Stimulated activated CD4-positive, alpha-beta T cell treated with anti-CD3 and anti-CD28 coated beads, Interleukin-1b, Interleukin-23, amount 100 ng/mL, for 24 hours (primary cell): Measurements from ENCODE around the gene RSPH1.
"Not testable (repeated sequence)": the region's sequence is repeated elsewhere in the genome, so short reads cannot be mapped to it uniquely, and the experiment has no call there.

Experiments
- DNase-seq, 4 experiments: peaks; one replicate each; pipeline ENCODE4 v3.0.0-alpha.2; 2020; ENCODE audit warnings: low read depth in 4 of 4, low spot score in 1 of 4

The RSPH1 gene

GRCh38 chr21:42489006-42489563 is 6.9 kb downstream of the RSPH1 start:
- DNase-seq, result no peak

DNA sequence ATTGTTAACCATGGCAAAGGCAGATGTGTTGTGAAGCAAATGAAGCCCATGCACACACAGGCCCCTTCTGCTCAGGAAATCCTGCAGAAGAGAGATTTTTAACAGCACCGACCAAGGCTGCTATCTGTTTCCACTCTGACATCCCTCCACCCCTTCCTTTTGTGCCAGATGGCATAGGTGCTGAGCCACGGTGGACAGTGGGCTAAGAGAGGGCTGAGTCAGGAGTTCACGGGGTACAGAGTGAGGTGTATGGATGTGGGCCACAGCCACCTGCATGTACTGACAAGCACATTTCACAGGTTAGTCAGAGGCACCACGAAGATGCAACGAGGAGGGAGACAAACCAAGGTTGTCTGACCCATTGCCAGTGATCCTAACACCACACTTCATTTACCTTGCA is 9.5 kb downstream of the RSPH1 start:
- no peak for DNase-seq

DNA sequence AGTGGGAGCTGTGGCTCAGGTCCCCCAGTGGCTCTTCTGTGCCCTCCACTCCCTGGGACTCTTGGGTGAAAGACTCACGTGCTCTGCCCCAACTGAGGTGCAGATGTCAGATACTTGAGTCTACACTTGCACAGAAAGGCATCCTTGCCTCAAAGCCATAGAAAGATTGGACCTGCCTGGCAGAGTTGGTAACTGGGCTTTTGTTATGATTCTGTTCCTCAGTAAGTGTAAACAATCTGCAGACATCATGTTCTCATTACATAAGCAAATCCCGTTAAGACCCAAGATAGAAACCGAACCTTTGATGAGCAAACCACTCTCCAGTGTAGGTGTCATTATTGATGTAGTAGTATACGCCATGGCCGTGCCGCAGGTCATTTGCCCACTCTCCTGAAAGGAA is 10.0 kb downstream of the RSPH1 start:
- DNase-seq, result no peak

GRCh38 chr21:42484966-42485365 is 11.1 kb downstream of the RSPH1 start:
- DNase-seq, result no peak

- no peak for DNase-seq
Measured at GRCh38 chr21:42481169-42481568, 14.9 kb downstream of the RSPH1 start.

- DNase-seq, result no peak
Measured at GRCh38 chr21:42480736-42481135, 15.3 kb downstream of the RSPH1 start.

DNA sequence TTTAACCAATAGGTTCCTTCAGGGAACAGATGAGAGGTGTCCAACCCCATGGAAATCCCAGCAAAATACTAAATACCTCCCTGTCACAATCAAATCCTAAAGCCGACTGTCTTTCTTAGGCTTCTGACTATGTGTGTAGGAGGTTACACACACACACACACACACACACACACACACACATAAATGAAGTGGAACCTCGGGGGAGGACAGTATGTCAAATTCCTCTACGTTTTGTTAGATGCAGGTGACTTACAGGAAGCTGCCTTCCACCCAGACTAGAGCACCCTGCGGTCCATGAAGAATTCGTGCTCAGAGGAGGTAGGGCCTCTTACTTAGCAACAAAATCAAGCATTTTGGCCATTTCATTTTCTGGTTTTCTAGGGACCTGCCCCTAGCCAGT is 16.4 kb downstream of the RSPH1 start:
- no peak for DNase-seq

DNA sequence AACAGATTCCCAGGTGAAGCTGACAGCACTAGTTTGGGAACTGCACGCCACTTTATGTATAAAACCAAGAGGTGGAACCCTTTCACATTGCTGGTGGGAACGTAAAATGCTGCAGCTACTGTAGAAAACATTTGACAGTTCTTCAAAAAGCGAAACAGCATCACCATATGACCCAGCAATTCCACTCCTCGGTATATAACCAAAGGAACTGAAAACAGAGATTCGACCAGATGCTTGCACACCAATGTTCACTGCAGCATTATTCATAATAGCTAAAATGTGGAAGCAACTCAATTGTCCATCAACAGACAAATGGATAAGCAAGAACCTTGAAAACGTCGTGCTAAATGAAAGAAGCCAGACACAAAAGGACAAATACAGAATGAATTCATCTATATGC is 17.5 kb downstream of the RSPH1 start:
- no peak for DNase-seq

DNA sequence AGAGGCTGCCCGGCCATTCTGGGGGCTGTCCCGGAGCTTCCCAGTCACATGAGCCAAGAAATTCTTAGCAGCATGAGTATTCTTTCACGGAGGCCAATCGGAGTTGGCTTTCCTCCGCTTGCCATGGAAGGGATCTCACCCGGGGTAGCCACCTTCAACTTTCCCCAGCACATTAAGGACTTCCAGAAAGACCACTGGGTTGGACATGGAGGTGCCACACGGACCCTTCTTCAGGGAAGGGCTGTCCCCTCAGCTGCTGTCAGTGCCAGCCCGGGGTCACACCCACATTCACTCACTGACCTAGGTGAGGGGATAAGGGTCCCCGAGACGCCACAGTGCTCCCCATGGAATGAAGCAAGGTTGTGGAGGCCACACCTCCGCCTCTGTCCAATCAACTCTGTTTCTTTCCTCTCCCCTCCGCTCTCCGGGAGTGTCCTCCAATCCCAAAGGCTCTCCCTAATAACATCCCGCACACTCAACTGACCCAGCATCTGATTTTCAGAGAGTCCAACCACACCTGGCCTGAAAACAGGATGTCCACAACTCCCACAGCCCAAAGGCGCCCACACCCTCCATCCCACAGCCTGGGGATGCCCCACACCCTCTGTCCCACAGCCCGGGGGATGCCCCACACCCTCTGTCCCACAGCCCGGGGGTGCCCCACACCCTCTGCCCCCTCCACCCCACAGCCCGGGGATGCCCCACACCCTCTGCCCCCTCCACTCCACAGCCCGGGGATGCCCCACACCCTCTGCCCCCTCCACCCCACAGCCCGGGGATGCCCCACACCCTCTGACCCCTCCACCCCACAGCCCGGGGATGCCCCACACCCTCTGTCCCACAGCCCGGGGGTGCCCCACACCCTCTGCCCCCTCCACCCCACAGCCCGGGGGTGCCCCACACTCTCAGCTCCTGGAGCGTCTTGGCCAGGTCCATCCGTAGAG is 19.4 kb downstream of the RSPH1 start:
- DNase-seq, result no peak

- no peak for DNase-seq
Measured at GRCh38 chr21:42475526-42476387, 20.3 kb downstream of the RSPH1 start.

- no peak for DNase-seq
Measured at GRCh38 chr21:42475036-42475435, 21.0 kb downstream of the RSPH1 start.

- DNase-seq, result no peak
Measured at GRCh38 chr21:42474043-42474831, 21.8 kb downstream of the RSPH1 start.

DNA sequence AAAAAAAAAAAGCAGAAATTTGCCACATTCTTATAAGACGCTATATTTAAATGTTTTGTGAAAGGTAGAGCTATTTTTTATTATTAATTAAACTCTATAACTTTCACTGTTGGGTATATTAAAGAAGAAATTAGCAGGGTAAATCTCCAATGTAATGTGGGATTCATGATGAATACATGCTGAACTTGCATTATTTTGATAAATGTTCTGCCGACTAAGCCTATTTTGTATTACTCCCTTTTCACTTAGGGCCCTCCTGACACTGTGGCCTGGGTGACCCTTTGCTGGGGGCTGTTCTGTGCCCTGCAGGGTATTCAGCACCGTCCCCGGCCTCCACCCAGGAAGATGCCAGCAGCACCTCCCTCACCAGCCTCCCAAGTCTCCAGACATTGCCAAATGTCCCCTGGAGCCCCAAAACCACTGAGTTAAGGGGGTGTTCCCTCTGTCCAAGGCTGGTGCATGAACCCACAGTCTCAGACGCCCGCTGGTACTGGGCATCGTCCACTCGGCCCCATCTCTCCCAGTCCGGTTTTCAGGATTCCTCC is 22.5 kb downstream of the RSPH1 start:
- no peak for DNase-seq

GRCh38 chr21:42472521-42472920 is 23.5 kb downstream of the RSPH1 start:
- DNase-seq, result no peak

GRCh38 chr21:42471716-42472330 is 24.2 kb downstream of the RSPH1 start:
- DNase-seq, result no peak

DNA sequence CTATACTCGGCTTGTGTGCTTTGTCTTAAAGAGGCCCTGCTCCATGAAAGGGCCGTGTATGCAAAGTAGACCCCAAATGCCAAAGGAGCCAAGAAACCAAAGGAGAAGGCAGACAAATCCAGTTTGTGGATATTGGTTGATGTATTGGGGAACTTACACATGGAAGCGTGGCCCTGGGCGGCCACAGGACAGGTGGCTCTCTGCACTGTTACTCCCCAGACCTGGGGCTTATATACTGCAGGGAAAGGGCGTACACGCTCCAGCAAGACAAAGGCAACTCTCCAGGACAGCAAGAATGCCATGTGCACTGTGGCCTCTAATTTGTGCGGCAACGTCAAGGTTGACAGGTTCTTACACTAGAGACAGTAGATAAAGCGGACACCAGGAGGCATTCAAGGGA is 24.8 kb downstream of the RSPH1 start:
- no peak for DNase-seq

DNA sequence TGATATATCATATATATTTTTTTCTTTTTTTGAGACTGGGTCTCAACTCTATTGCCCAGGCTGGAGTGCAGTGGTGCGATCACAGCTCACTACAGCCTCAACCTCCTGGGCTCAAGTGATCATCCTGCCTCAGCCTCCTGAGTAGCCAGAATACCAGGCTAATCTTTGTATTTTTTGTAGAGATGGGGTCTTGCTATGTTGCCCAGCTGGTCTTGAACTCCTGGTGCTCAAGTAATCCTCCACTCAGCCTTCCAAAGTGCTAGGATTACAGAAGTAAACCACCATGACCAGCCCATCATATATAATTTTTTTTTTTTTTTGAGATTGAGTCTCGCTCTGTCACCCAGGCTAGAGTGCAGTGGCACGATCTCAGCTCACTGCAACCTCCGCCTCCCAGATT is 26.3 kb downstream of the RSPH1 start:
- not testable (repeated sequence) for DNase-seq

- no peak for DNase-seq
Measured at GRCh38 chr21:42469272-42469671, 26.8 kb downstream of the RSPH1 start.

- no peak for DNase-seq
Measured at GRCh38 chr21:42468491-42469131, 27.4 kb downstream of the RSPH1 start.
